ENCODE data around the gene SP8. TPM values are rescaled to one million over a fixed set of nuclear protein-coding genes. Genes with fewer than 3 reads are reported as not detected.

SP8 gene
- total RNA-seq, 4 donors from 2014 or later = 0.72 to 24.8 (median 5.5) TPM; not detected in 1

GRCh38 chr7:20797462-20798080 lies 10.9 kb upstream of the SP8 start:
- peaks cover 24% of the 10 kb centered on the region for H3K4me1 ChIP-seq
- H3K4me3 ChIP-seq = peak overlapping the region; percentile 60
- no peak for DNase-seq (ENCODE audit: low spot score in 2 of 2)
- 2% methylated on average over 33 of the region's 40 CpGs for WGBS
- TF ChIP-seq EP300 (IDR thresholded peaks at IDR 0.05) (no peak), POLR2AphosphoS5 (IDR thresholded peaks at IDR 0.05) (no peak), POLR2A (IDR thresholded peaks at IDR 0.05) (no peak)
- TF ChIP-seq, protein P1, sequence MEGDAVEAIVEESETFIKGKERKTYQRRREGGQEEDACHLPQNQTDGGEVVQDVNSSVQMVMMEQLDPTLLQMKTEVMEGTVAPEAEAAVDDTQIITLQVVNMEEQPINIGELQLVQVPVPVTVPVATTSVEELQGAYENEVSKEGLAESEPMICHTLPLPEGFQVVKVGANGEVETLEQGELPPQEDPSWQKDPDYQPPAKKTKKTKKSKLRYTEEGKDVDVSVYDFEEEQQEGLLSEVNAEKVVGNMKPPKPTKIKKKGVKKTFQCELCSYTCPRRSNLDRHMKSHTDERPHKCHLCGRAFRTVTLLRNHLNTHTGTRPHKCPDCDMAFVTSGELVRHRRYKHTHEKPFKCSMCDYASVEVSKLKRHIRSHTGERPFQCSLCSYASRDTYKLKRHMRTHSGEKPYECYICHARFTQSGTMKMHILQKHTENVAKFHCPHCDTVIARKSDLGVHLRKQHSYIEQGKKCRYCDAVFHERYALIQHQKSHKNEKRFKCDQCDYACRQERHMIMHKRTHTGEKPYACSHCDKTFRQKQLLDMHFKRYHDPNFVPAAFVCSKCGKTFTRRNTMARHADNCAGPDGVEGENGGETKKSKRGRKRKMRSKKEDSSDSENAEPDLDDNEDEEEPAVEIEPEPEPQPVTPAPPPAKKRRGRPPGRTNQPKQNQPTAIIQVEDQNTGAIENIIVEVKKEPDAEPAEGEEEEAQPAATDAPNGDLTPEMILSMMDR (IDR thresholded peaks at IDR 0.05) = no peak
- H3K36me3 ChIP-seq = no peaks in the 10 kb centered on the region
- no peak overlapping the region for H3K27ac ChIP-seq
- peaks cover 87% of the 10 kb centered on the region for H3K27me3 ChIP-seq
- H3K9me3 ChIP-seq = no peaks in the 10 kb centered on the region

- H3K4me1 ChIP-seq = peaks cover 24% of the 10 kb centered on the region
- H3K36me3 ChIP-seq = no peaks in the 10 kb centered on the region
- H3K4me3 ChIP-seq = peak overlapping the region; percentile 60
- no peak overlapping the region for H3K27ac ChIP-seq
- 8% methylated on average over 19 of the region's 19 CpGs for WGBS
- TF ChIP-seq, protein P1 (IDR thresholded peaks at IDR 0.05) = no peak
- no peak for TF ChIP-seq POLR2AphosphoS5 (IDR thresholded peaks at IDR 0.05)
- no peak for TF ChIP-seq POLR2A (IDR thresholded peaks at IDR 0.05)
- no peak for TF ChIP-seq EP300 (IDR thresholded peaks at IDR 0.05)
- no peaks in the 10 kb centered on the region for H3K9me3 ChIP-seq
- peaks cover 89% of the 10 kb centered on the region for H3K27me3 ChIP-seq
- DNase-seq (ENCODE audit: low spot score in 2 of 2) = no peak
These were observed 10.4 kb upstream of the SP8 start for GRCh38 chr7:20797042-20797461.

GRCh38 chr7:20796500-20796899 lies 9.8 kb upstream of the SP8 start:
- Histone ChIP-seq H3K27me3 (peaks cover 89% of the 10 kb centered on the region), H3K9me3 (no peaks in the 10 kb centered on the region), H3K27ac (no peak overlapping the region), H3K4me3 (no peak overlapping the region), H3K36me3 (no peaks in the 10 kb centered on the region), H3K4me1 (peaks cover 24% of the 10 kb centered on the region)
- DNase-seq (ENCODE audit: low spot score in 2 of 2) = no peak
- whole genome bisulfite sequencing = 32% methylated on average over 6 of the region's 6 CpGs
- TF ChIP-seq POLR2A (IDR thresholded peaks at IDR 0.05) (no peak), POLR2AphosphoS5 (IDR thresholded peaks at IDR 0.05) (no peak)

- Histone ChIP-seq H3K9me3 (no peaks in the 10 kb centered on the region), H3K4me3 (no peak overlapping the region), H3K27me3 (peaks cover 94% of the 10 kb centered on the region), H3K36me3 (no peaks in the 10 kb centered on the region), H3K4me1 (peaks cover 29% of the 10 kb centered on the region), H3K27ac (no peak overlapping the region)
- 36% methylated on average over 5 of the region's 5 CpGs for WGBS
- no peak for DNase-seq (ENCODE audit: low spot score in 2 of 2)
- TF ChIP-seq, protein P1 (IDR thresholded peaks at IDR 0.05) = no peak
- TF ChIP-seq EP300 (IDR thresholded peaks at IDR 0.05) (no peak), POLR2AphosphoS5 (IDR thresholded peaks at IDR 0.05) (no peak), POLR2A (IDR thresholded peaks at IDR 0.05) (no peak)
These were observed 9.2 kb upstream of the SP8 start for GRCh38 chr7:20795881-20796280.

- Histone ChIP-seq H3K27me3 (peaks cover 95% of the 10 kb centered on the region), H3K4me1 (peaks cover 31% of the 10 kb centered on the region), H3K4me3 (no peak overlapping the region), H3K36me3 (no peaks in the 10 kb centered on the region), H3K27ac (no peak overlapping the region), H3K9me3 (no peaks in the 10 kb centered on the region)
- DNase-seq (ENCODE audit: low spot score in 2 of 2) = no peak
- TF ChIP-seq POLR2AphosphoS5 (IDR thresholded peaks at IDR 0.05) = no peak
- no peak for TF ChIP-seq EP300 (IDR thresholded peaks at IDR 0.05)
- TF ChIP-seq, protein P1 (IDR thresholded peaks at IDR 0.05) = no peak
- no peak for TF ChIP-seq POLR2A (IDR thresholded peaks at IDR 0.05)
- WGBS = 60% methylated on average over 10 of the region's 10 CpGs
These were observed 8.7 kb upstream of the SP8 start for GRCh38 chr7:20795361-20795760.

Data from suprapubic skin (tissue), 4 donors.